H1 (cell line): ENCODE data around the gene SLC2A4. TPM values are rescaled to one million over a fixed set of nuclear protein-coding genes. Genes with fewer than 3 reads are reported as not detected.
A peak's percentile ranks its signal among the peaks of the same experiment; 100 is the strongest.

Source experiments
- CTCF ChIA-PET: fragments of 300-600 bp; sonication (Branson Sonifier 250); formaldehyde crosslinking; loops from one replicate; lab custom pipeline; 2021; ENCODE audit not compliant: partially characterized antibody; lab: Charles Lee
- POLR2A ChIA-PET: fragments of 300-600 bp; sonication (Branson Sonifier 250); formaldehyde crosslinking; loops from one replicate; lab custom pipeline; 2021; ENCODE audit warnings: inconsistent platforms; ENCODE audit not compliant: partially characterized antibody; lab: Charles Lee
- DNase-seq, 2 experiments: peaks; one replicate each; pipeline versions ENCODE4 v3.0.0 to v3.0.0-alpha.2; 2010 to 2022; ENCODE audit warnings: low spot score in 2 of 2, low read depth in 1 of 2, mixed read lengths in 1 of 2
- FAIRE-seq: peaks from 2 replicates; lab custom pipeline; 2011; peaks lifted over from hg19 to GRCh38; lab: Jason Lieb, UNC
- H2AFZ ChIP-seq: 2 replicates; pipeline ENCODE4 v1.8.1; 2012; ENCODE audit warnings: low read length, inconsistent platforms
- H2AK5ac ChIP-seq: 2 replicates; pipeline ENCODE4 v1.6.1; 2013; ENCODE audit warnings: low read depth, low read length
- H2BK120ac ChIP-seq: replicated peaks from 2 replicates; pipeline ENCODE3; 2013; ENCODE audit warnings: low read depth, low read length, inconsistent platforms
- H2BK12ac ChIP-seq: 2 replicates; pipeline ENCODE4 v1.6.1; 2013; ENCODE audit warnings: low read depth, low read length
- H2BK15ac ChIP-seq: 2 replicates; pipeline ENCODE4 v1.6.1; 2013; ENCODE audit warnings: low read length
- H2BK20ac ChIP-seq: 2 replicates; pipeline ENCODE4 v1.6.1; 2013; ENCODE audit warnings: low read length
- H2BK5ac ChIP-seq: 2 replicates; pipeline ENCODE4 v1.6.1; 2013; ENCODE audit warnings: low read depth, low read length
- H3K14ac ChIP-seq: 2 replicates; pipeline ENCODE4 v1.6.1; 2013; ENCODE audit warnings: inconsistent platforms; ENCODE audit not compliant: insufficient read length
- H3K18ac ChIP-seq: 2 replicates; pipeline ENCODE4 v1.6.1; 2013; ENCODE audit warnings: low read length; ENCODE audit errors: extremely low read depth
- H3K23ac ChIP-seq: 2 replicates; pipeline ENCODE4 v1.6.1; 2013; ENCODE audit warnings: inconsistent platforms; ENCODE audit not compliant: insufficient read length
- H3K23me2 ChIP-seq: 2 replicates; pipeline ENCODE4 v1.6.1; 2013; ENCODE audit warnings: low read depth, low read length
- H3K27ac ChIP-seq: 2 replicates; pipeline ENCODE4 v1.6.1; 2011; ENCODE audit warnings: low read depth, low read length, inconsistent platforms
- H3K27me3 ChIP-seq, 4 experiments: replicated peaks in 1 of 4; 1 replicate in 1 of 4; 2 replicates in 3 of 4; pipeline versions ENCODE4 v1.6.1 to v1.8.1; 2011 to 2013; ENCODE audit warnings: low read length in 3 of 4, mild to moderate bottlenecking in 3 of 4, inconsistent platforms in 2 of 4, mixed read lengths in 2 of 4, moderate library complexity in 1 of 4; ENCODE audit not compliant: control insufficient read depth in 3 of 4, insufficient read depth in 3 of 4; ENCODE audit errors: extremely low read depth in 1 of 4
- H3K36me3 ChIP-seq, 4 experiments: 2 replicates each; pipeline versions ENCODE4 v1.6.1 to v1.8.1; 2011 to 2013; ENCODE audit warnings: mild to moderate bottlenecking in 4 of 4, low read length in 3 of 4, moderate library complexity in 2 of 4, control low read depth in 1 of 4, inconsistent platforms in 1 of 4; ENCODE audit not compliant: insufficient read depth in 4 of 4, control insufficient read depth in 2 of 4
- H3K4ac ChIP-seq: replicated peaks from 2 replicates; pipeline ENCODE3; 2013; ENCODE audit warnings: low read length, low read depth, mixed read lengths, inconsistent platforms; ENCODE audit not compliant: insufficient read length
- H3K4me1 ChIP-seq, 4 experiments: replicated peaks in 1 of 4; 1 replicate in 1 of 4; 2 replicates in 3 of 4; pipeline versions ENCODE4 v1.6.1 to v1.8.1; 2011 to 2013; ENCODE audit warnings: low read length in 3 of 4, inconsistent platforms in 2 of 4, mixed read lengths in 1 of 4; ENCODE audit not compliant: insufficient read depth in 4 of 4, control insufficient read depth in 3 of 4
- H3K4me2 ChIP-seq, 2 experiments: 2 replicates each; pipeline versions ENCODE4 v1.6.1 to v1.8.1; 2011 to 2013; ENCODE audit warnings: low read depth in 2 of 2, low read length in 2 of 2, control low read depth in 1 of 2, inconsistent platforms in 1 of 2, mild to moderate bottlenecking in 1 of 2; ENCODE audit not compliant: insufficient read depth in 1 of 2
- H3K4me3 ChIP-seq, 4 experiments: fragments of 200-600, 300-600 bp in 1 of 4; sonication (generic), shearing (Covaris generic), sonication (Bioruptor Twin) in 1 of 4; 2 replicates each; pipeline versions ENCODE4 v1.5.1 to v1.8.1; 2011 to 2016; ENCODE audit warnings: low read length in 4 of 4, low read depth in 3 of 4, control low read depth in 2 of 4, inconsistent platforms in 2 of 4, mild to moderate bottlenecking in 2 of 4, mixed read lengths in 1 of 4, moderate library complexity in 1 of 4; ENCODE audit not compliant: insufficient read depth in 2 of 4; ENCODE audit errors: extremely low read depth in 1 of 4
- H3K56ac ChIP-seq: replicated peaks from 2 replicates; pipeline ENCODE3; 2013; ENCODE audit warnings: low read depth, mild to moderate bottlenecking, mixed read lengths, low read length, inconsistent platforms; ENCODE audit not compliant: insufficient read length
- H3K79me1 ChIP-seq: 2 replicates; pipeline ENCODE4 v1.6.1; 2013; ENCODE audit warnings: low read depth, low read length, control low read depth
- H3K79me2 ChIP-seq, 2 experiments: 2 replicates each; pipeline versions ENCODE4 v1.6.1 to v1.8.1; 2012 to 2013; ENCODE audit warnings: low read length in 2 of 2, mild to moderate bottlenecking in 2 of 2, inconsistent platforms in 1 of 2; ENCODE audit not compliant: insufficient read depth in 2 of 2, control insufficient read depth in 1 of 2
- H3K9ac ChIP-seq, 4 experiments: replicated peaks in 1 of 4; 1 replicate in 1 of 4; 2 replicates in 3 of 4; pipeline versions ENCODE4 v1.6.1 to v1.8.1; 2011 to 2013; ENCODE audit warnings: low read depth in 3 of 4, low read length in 3 of 4, control low read depth in 2 of 4, mild to moderate bottlenecking in 2 of 4, moderate library complexity in 2 of 4, inconsistent platforms in 1 of 4; ENCODE audit errors: extremely low read depth in 1 of 4
- H3K9me3 ChIP-seq, 2 experiments: 2 replicates each; pipeline versions ENCODE4 v1.6.1 to v1.8.1; 2012 to 2013; ENCODE audit warnings: mild to moderate bottlenecking in 2 of 2, moderate library complexity in 2 of 2, control low read depth in 1 of 2, inconsistent platforms in 1 of 2, low read depth in 1 of 2, low read length in 1 of 2, mixed read lengths in 1 of 2; ENCODE audit not compliant: insufficient read depth in 2 of 2
- H4K20me1 ChIP-seq, 2 experiments: replicated peaks in 1 of 2; 2 replicates each; pipeline versions ENCODE3 to v1.8.1; 2011 to 2013; ENCODE audit warnings: inconsistent platforms in 2 of 2, low read length in 2 of 2, mild to moderate bottlenecking in 1 of 2; ENCODE audit not compliant: insufficient read depth in 2 of 2, control insufficient read depth in 1 of 2
- H4K5ac ChIP-seq: 2 replicates; pipeline ENCODE4 v1.6.1; 2013; ENCODE audit warnings: low read length, low read depth, mixed read lengths, inconsistent platforms; ENCODE audit not compliant: insufficient read length
- H4K8ac ChIP-seq: 2 replicates; pipeline ENCODE4 v1.8.0; 2013; ENCODE audit warnings: mild to moderate bottlenecking, moderate library complexity, low read length, inconsistent platforms; ENCODE audit not compliant: insufficient read depth; ENCODE audit errors: extremely low read depth
- H4K91ac ChIP-seq: replicated peaks from 2 replicates; pipeline ENCODE3; 2013; ENCODE audit warnings: low read length, mixed read lengths, inconsistent platforms; ENCODE audit not compliant: insufficient read length
- BRCA1 ChIP-seq: IDR thresholded peaks from 2 replicates; pipeline ENCODE4 v1.6.1; 2012; ENCODE audit warnings: low read depth, low read length, improper control_type of control experiment
- CBX8 ChIP-seq: fragments of 300-800, 300-1000 bp; sonication (generic); IDR thresholded peaks from 2 replicates; pipeline ENCODE4 v1.7.1; 2016; ENCODE audit warnings: low read depth, low read length, borderline replicate concordance
- CHD2 ChIP-seq: IDR thresholded peaks from 2 replicates; pipeline ENCODE4 v1.6.1; 2012; ENCODE audit warnings: low read length, improper control_type of control experiment
- GABPA ChIP-seq: IDR thresholded peaks from 2 replicates; pipeline ENCODE4 v1.6.1; 2011; ENCODE audit warnings: mild to moderate bottlenecking, low read length, moderate library complexity, borderline replicate concordance; ENCODE audit not compliant: insufficient read depth
- JUN ChIP-seq: IDR thresholded peaks from 2 replicates; pipeline ENCODE4 v1.6.1; 2011; ENCODE audit warnings: low read depth, mild to moderate bottlenecking, improper control_type of control experiment, low read length
- JUND ChIP-seq: IDR thresholded peaks from 2 replicates; pipeline ENCODE4 v1.6.1; 2011; ENCODE audit warnings: mild to moderate bottlenecking, improper control_type of control experiment, low read length
- KDM5A ChIP-seq: fragments of 200-600 bp; IDR thresholded peaks from 2 replicates; pipeline ENCODE4 v1.7.1; 2012; ENCODE audit warnings: mild to moderate bottlenecking, low read length, inconsistent platforms, mixed read lengths
- NANOG ChIP-seq: IDR thresholded peaks from 2 replicates; pipeline ENCODE4 v1.6.1; 2011; ENCODE audit warnings: low read length, low read depth, mild to moderate bottlenecking, inconsistent platforms; ENCODE audit not compliant: insufficient read depth, poor library complexity, severe bottlenecking
- POLR2AphosphoS5 ChIP-seq: IDR thresholded peaks from 2 replicates; pipeline ENCODE4 v1.6.1; 2011; ENCODE audit warnings: low read depth, low read length
- SIN3A ChIP-seq, 2 experiments: IDR thresholded peaks in 1 of 2; conservative IDR thresholded peaks in 1 of 2; 2 replicates each; pipeline ENCODE4 v1.6.1; 2011 to 2012; ENCODE audit warnings: low read length in 2 of 2, improper control_type of control experiment in 1 of 2, low read depth in 1 of 2, mild to moderate bottlenecking in 1 of 2
- SP2 ChIP-seq: IDR thresholded peaks from 2 replicates; pipeline ENCODE4 v1.6.1; 2012; ENCODE audit warnings: mild to moderate bottlenecking, low read length, inconsistent platforms
- TCF12 ChIP-seq: IDR thresholded peaks from 2 replicates; pipeline ENCODE4 v1.6.1; 2011; ENCODE audit warnings: low read depth, mild to moderate bottlenecking, low read length
- WGBS, 2 experiments: shearing (Covaris generic) in 1 of 2; methylation state at CpG; one replicate each; pipeline versions ENCODE4 v1.1.6 to v1.1.7; 2013 to 2015; ENCODE audit warnings: low lambda C conversion rate in 2 of 2, mixed read lengths in 2 of 2, inconsistent platforms in 1 of 2, low coverage in 1 of 2, missing lambda C conversion rate in 1 of 2; ENCODE audit not compliant: insufficient replicate concordance in 2 of 2, insufficient coverage in 1 of 2, insufficient read length in 1 of 2; ENCODE audit errors: extremely low coverage in 1 of 2, missing lambda C conversion rate in 1 of 2; 5-methylcytosine and 5-hydroxymethylcytosine counted together
- polyA plus RNA-seq, 7 experiments: library from polyadenylated mRNA; depleted of rRNA in 3 of 7; stranded (reverse) in 5 of 7; unstranded in 2 of 7; fragments of >200 nt in 5 of 7; fragments of 200-250 nt in 2 of 7; gene quantifications; 1 replicate in 5 of 7; 2 replicates in 1 of 7; 4 replicates in 1 of 7; pipeline versions ENCODE4 v1.2.1 to v1.2.3, GENCODE V29; 2011 to 2013; ENCODE audit warnings: missing spikeins in 2 of 7, mixed read lengths in 2 of 7
- total RNA-seq: library from RNA; stranded (reverse); fragmentation: NEBNext Ultra II Directional; extraction: Animal tissue kit (Norgen Biotek cat#: 25700); gene quantifications from 2 replicates; pipeline ENCODE4 v1.2.1, GENCODE V29; 2021

Gene SLC2A4
- total and polyA plus RNA-seq, 2 of the 8 experiments (the other 6 are each of a cell fraction or from before 2014, with no cell fraction given) = 5.7 to 6.9 TPM

GRCh38 chr17:7238420-7239090 is 43.0 kb upstream of the SLC2A4 start:
- Histone ChIP-seq H3K9ac (peak overlapping the region; percentile 81 to 93 (median 86)), H3K56ac (peak overlapping the region; percentile 93), H4K8ac (peak overlapping the region; percentile 90), H3K23ac (no peak overlapping the region), H3K36me3 (peaks cover 15 to 36% (median 22%) of the 10 kb centered on the region in 4 experiments; a peak in 6 of 8 replicates), H3K4me3 (peak overlapping the region; percentile 91 to 97 (median 94)), H3K14ac (no peak overlapping the region), H2BK15ac (no peak overlapping the region), H3K4me2 (peak overlapping the region; percentile 24 to 65), H3K9me3 (no peaks in the 10 kb centered on the region), H3K27ac (peak overlapping the region; percentile 63), H3K4me1 (peaks cover 5 to 24% (median 12%) of the 10 kb centered on the region in 4 experiments), H3K79me1 (peaks cover 8% of the 10 kb centered on the region; the same call in 1 of the 2 replicates), H3K23me2 (peaks cover 18% of the 10 kb centered on the region), H3K27me3 (no peaks in the 10 kb centered on the region), H3K4ac (peak overlapping the region; percentile 91), H4K91ac (peak overlapping the region; percentile 77), H2BK20ac (no peak overlapping the region), H2BK12ac (0 out of 2 replicates have a peak overlapping the region, but pooled peaks have one; percentile 9), H4K5ac (peak overlapping the region; percentile 74), H2BK120ac (no peak overlapping the region), H3K18ac (peak overlapping the region; percentile 66; the same call in 1 of the 2 replicates), H3K79me2 (peaks cover 0 to 52% of the 10 kb centered on the region in 2 experiments; a peak in 2 of 4 replicates), H2AK5ac (no peak overlapping the region), H2BK5ac (peak overlapping the region; percentile 87), H2AFZ (no peak overlapping the region), H4K20me1 (peaks cover 8 to 19% of the 10 kb centered on the region in 2 experiments)
- ChIA-PET POLR2A (interaction anchor here (0.6 to 19.7 kb wide), 19 partner anchors 9 to 351 kb away, joined by 3 to 386 read pairs (median 4); partner anchors contain the start of genes ACADVL, ACAP1, CLDN7 and CTDNEP1), CTCF (interaction anchor here (0.5 to 6.4 kb wide), 5 partner anchors 14 to 58 kb away, joined by 3 to 46 read pairs (median 4); partner anchors contain the start of genes ACADVL and DLG4)
- FAIRE-seq (no peak), DNase-seq (no peak)
- WGBS, 2 experiments = 3% methylated on average over 16 of the region's 39 CpGs; no CpG with 5 or more reads in 1 of the 2 experiments
- TF ChIP-seq POLR2AphosphoS5 = peak; percentile 33; the same call in 1 of the 2 replicates
- TF ChIP-seq BRCA1 = no peak
- TF ChIP-seq SIN3A (conservative IDR thresholded peaks at IDR 0.05 in 1 of 2, IDR thresholded peaks at IDR 0.05 in 1 of 2; ENCODE audit: low read depth in 1 of 2, low read length in 2 of 2) = 0 out of 4 replicates have a peak, but pooled peaks of 1 of the 2 experiments have one; percentile 6
- no peak for TF ChIP-seq JUND
- TF ChIP-seq GABPA = no peak
- no peak for TF ChIP-seq JUN
- no peak for TF ChIP-seq CHD2
- TF ChIP-seq SP2 = no peak
- TF ChIP-seq TCF12 = no peak
- no peak for TF ChIP-seq NANOG
- TF ChIP-seq CBX8 = no peak
- TF ChIP-seq KDM5A = no peak
